ENCODE results near the gene PTCH2.

GRCh38 chr1:44785501-44786137 lies 57.4 kb downstream of the PTCH2 start:
- no peak for TF ChIP-seq CTCF (IDR thresholded peaks at IDR 0.05)
- no peak for TF ChIP-seq POLR2AphosphoS5 (IDR thresholded peaks at IDR 0.05)

Measured in transverse colon (tissue), 4 donors.